Colonic mucosa (tissue), 4 donors: ENCODE measurements around the gene EFNA1. TPM values are rescaled to one million over a fixed set of nuclear protein-coding genes. Genes with fewer than 3 reads are reported as not detected.
"Not testable (repeated sequence)": the region's sequence is repeated elsewhere in the genome, so short reads cannot be mapped to it uniquely, and the experiment has no call there.

Source experiments
- DNase-seq: peaks from one replicate; pipeline ENCODE4 v3.0.0-alpha.2; 2020
- H3K27ac ChIP-seq: fragments of 200-600 bp; one replicate; pipeline ENCODE4 v1.8.0; 2021
- H3K27me3 ChIP-seq: fragments of 200-600 bp; one replicate; pipeline ENCODE4 v1.8.0; 2021
- H3K36me3 ChIP-seq: fragments of 200-600 bp; one replicate; pipeline ENCODE4 v1.8.0; 2021
- H3K4me1 ChIP-seq: fragments of 200-600 bp; one replicate; pipeline ENCODE4 v1.8.0; 2021; ENCODE audit warnings: mild to moderate bottlenecking
- H3K4me3 ChIP-seq: fragments of 200-600 bp; one replicate; pipeline ENCODE4 v1.8.0; 2021
- H3K9ac ChIP-seq, 2 donors: one replicate each; pipeline ENCODE4 v1.7.0; 2013; ENCODE audit warnings: control low read depth in 2 of 2, low read depth in 2 of 2, low read length in 2 of 2
- H3K9me3 ChIP-seq: fragments of 200-600 bp; one replicate; pipeline ENCODE4 v1.8.0; 2021
- CTCF ChIP-seq: fragments of 200-600 bp; IDR thresholded peaks from one replicate; pipeline ENCODE4 v1.8.0; 2022; ENCODE audit warnings: antibody characterized with exemption, mild to moderate bottlenecking
- intact Hi-C: fragments of 100-400 bp; cut with DNase I; formaldehyde crosslinking; loops from one replicate; pipeline ENCODE4 v1.14.1; 2022
- total RNA-seq, 2 donors: library from RNA; stranded (reverse); fragmentation: NEBNext Ultra II Directional in 1 of 2; extraction: Animal tissue kit (Norgen Biotek cat#: 25700) in 1 of 2; gene quantifications; one replicate each; pipeline ENCODE4 v1.2.1, GENCODE V29; 2021
- donor health status: healthy.
- donor health status: DM: no; HTN: no; CAD: no.
- donor health status: DM: no; HTN: no; CAD: no.

Gene EFNA1
- total RNA-seq, 2 donors from 2014 or later: 61.3 to 125 TPM

DNA sequence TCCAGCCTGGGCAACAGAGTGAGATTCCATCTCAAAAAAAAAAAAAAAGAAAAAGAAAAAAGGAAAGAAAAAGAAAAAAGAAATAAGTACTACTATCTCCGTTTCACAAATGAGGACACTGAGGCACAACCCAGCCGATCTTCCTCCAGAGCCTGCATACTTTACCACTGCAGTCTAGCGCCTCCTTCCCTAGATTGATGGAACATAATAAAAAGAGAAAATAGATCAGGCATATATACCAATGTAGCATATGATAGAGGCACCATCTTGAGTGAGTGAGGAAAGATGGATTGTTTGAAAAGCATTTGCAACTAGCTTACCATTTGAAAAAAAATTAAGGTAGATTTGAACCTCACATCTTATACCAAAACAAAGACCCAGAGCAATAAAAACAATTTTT is 17.8 kb downstream of the EFNA1 start:
- no peak for TF ChIP-seq CTCF
- Histone ChIP-seq H3K27me3 (no peaks in the 10 kb centered on the region), H3K27ac (no peak overlapping the region), H3K4me3 (no peak overlapping the region), H3K36me3 (no peaks in the 10 kb centered on the region), H3K9ac (no peak overlapping the region), H3K9me3 (no peaks in the 10 kb centered on the region), H3K4me1 (no peaks in the 10 kb centered on the region)
- intact Hi-C loops: no loop called here
- DNase-seq: no peak

DNA sequence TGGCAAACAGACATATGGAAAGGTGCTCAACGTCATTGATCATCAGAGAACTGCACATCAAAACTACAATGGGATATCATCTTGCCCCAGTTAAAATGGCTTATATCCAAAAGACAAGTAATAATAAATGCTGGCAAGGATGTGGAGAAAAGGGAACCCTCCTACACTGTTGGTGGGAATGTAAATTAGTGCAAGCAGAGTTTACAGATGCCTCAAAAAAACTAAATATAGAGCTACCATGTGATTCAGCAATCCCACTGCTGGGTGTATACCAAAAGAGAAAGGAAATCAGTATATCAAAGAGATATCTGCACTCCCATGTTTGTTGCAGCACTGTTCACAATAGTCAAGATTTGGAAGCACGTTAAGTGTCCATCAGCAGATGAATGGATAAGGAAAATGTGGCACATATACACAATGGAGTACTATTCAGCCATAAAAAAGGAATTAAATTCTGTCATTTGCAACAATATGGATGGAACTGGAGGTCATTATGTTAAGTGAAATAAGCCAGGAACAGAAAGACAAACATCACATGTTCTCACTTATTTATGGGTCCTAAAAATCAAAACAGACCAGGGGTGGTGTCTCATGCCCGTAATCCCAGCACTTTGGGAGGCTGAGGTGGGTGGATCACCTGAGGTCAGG is 28.4 kb downstream of the EFNA1 start:
- H3K4me3 ChIP-seq, H3K27me3 ChIP-seq, intact Hi-C loops, H3K27ac ChIP-seq, H3K9ac ChIP-seq, H3K4me1 ChIP-seq, H3K9me3 ChIP-seq, H3K36me3 ChIP-seq, DNase-seq: not testable (repeated sequence)

- H3K27me3 ChIP-seq: no peaks in the 10 kb centered on the region
- intact Hi-C loops: no loop called here
- H3K4me3 ChIP-seq: no peak overlapping the region
- H3K9ac ChIP-seq: no peak overlapping the region
- DNase-seq: no peak
- H3K27ac ChIP-seq: no peak overlapping the region
- H3K36me3 ChIP-seq: no peaks in the 10 kb centered on the region
- no peaks in the 10 kb centered on the region for H3K9me3 ChIP-seq
- no peaks in the 10 kb centered on the region for H3K4me1 ChIP-seq
- no peak for TF ChIP-seq CTCF
Observed at GRCh38 chr1:155158991-155159390, 31.3 kb downstream of the EFNA1 start.

DNA sequence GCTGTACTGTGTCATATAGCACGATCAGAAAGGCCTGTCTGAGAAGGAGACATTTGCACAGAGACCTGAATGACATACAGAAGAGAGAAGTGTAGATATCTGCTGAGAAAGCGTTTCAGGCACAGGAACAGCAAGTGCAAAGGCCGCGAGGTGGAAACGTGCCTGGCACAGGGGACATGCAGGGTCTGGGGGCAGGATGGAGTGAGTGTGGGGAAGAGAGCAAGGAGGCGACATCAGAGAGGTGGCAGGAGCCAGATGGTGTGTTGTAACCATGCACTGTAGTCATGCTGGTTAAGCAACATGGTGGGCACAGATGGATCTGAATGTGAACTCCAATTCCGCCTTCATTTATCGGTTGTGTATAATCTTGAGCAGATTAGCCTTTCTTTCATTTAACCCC is 32.5 kb downstream of the EFNA1 start:
- H3K4me3 ChIP-seq: no peak overlapping the region
- TF ChIP-seq CTCF: no peak
- intact Hi-C loops: no loop called here
- no peak for DNase-seq
- no peaks in the 10 kb centered on the region for H3K4me1 ChIP-seq
- H3K27ac ChIP-seq: no peak overlapping the region
- H3K36me3 ChIP-seq: no peaks in the 10 kb centered on the region
- H3K27me3 ChIP-seq: no peaks in the 10 kb centered on the region
- H3K9me3 ChIP-seq: no peaks in the 10 kb centered on the region
- no peak overlapping the region for H3K9ac ChIP-seq

GRCh38 chr1:155162631-155163030 is 35.0 kb downstream of the EFNA1 start:
- H3K9ac ChIP-seq, intact Hi-C loops, H3K9me3 ChIP-seq, H3K27ac ChIP-seq, DNase-seq, H3K27me3 ChIP-seq, H3K4me3 ChIP-seq, H3K36me3 ChIP-seq, H3K4me1 ChIP-seq: not testable (repeated sequence)

GRCh38 chr1:155163785-155164184 is 36.1 kb downstream of the EFNA1 start:
- H3K27ac ChIP-seq, H3K9me3 ChIP-seq, DNase-seq, H3K4me1 ChIP-seq, intact Hi-C loops, H3K27me3 ChIP-seq, H3K9ac ChIP-seq, H3K4me3 ChIP-seq, H3K36me3 ChIP-seq: not testable (repeated sequence)

DNA sequence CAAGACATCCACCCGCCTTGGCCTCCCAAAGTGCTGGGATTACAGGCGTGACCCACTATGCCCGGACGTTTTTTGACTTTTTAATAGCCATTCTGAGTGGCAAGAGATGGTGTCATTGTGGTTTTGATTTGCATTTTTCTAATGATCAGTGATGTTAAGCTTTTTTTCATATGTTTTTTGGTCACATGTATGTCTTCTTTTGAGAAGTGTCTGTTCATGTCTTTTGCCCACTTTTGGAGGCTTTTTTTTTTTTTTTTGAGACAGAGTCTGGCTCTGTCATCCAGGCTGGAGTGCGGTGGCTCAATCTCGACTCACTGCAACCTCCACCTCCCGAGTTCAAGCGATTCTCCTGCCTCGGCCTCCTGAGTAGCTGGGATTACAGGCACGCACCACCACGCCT is 36.9 kb downstream of the EFNA1 start:
- DNase-seq, intact Hi-C loops, H3K9me3 ChIP-seq: not testable (repeated sequence)

More for the DNA sequence above, 36.9 kb downstream of the EFNA1 start:
- H3K9ac ChIP-seq, H3K36me3 ChIP-seq, H3K27ac ChIP-seq, H3K4me3 ChIP-seq, H3K27me3 ChIP-seq, H3K4me1 ChIP-seq: not testable (repeated sequence)
